G401.6 (cell line): Measurements from ENCODE around the gene MTERF4.

Experiments
- FAIRE-seq: peaks from 2 replicates; lab custom pipeline; 2012; peaks lifted over from hg19 to GRCh38; lab: Jason Lieb, UNC

The MTERF4 gene, protein sequence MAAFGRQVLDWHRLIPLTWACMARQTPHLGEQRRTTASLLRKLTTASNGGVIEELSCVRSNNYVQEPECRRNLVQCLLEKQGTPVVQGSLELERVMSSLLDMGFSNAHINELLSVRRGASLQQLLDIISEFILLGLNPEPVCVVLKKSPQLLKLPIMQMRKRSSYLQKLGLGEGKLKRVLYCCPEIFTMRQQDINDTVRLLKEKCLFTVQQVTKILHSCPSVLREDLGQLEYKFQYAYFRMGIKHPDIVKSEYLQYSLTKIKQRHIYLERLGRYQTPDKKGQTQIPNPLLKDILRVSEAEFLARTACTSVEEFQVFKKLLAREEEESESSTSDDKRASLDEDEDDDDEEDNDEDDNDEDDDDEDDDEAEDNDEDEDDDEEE

DNA sequence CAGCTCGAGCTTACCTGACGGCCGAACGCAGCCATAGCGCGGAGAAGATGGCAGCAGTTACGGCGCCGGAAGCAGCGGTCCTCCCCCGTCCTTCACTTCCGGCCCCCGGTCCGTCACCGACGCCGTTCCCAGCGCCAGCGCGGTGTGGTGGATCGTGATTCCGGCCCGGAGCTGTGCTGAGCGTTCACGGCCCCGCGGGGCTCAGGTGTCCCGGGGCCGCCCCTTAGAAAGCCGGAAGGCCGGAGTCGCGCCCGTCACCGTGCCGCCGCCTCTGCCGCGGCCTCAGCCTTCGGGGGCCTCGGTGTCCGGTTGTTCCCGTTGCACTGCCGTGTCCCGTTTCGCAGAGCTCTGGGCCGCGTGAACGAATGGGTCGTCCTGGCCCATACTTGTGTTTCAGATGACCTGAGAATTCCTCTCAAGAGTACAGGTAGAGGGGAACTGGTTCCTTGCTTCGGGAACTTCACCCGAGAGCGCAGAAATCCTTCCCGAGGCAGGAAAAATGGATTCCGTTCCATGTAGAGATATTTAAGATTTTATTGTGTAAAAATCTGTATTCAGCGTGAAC is at the start of gene MTERF4:
Gene MTERF4, minus strand, starts transcription at position 49 of the 565 bp plus-strand sequence. Its CDS starts 14 bp downstream, at position 35.
- FAIRE-seq = no peak

GRCh38 chr2:241150660-241151530 is 48.8 kb upstream of the MTERF4 start:
- FAIRE-seq = no peak

DNA sequence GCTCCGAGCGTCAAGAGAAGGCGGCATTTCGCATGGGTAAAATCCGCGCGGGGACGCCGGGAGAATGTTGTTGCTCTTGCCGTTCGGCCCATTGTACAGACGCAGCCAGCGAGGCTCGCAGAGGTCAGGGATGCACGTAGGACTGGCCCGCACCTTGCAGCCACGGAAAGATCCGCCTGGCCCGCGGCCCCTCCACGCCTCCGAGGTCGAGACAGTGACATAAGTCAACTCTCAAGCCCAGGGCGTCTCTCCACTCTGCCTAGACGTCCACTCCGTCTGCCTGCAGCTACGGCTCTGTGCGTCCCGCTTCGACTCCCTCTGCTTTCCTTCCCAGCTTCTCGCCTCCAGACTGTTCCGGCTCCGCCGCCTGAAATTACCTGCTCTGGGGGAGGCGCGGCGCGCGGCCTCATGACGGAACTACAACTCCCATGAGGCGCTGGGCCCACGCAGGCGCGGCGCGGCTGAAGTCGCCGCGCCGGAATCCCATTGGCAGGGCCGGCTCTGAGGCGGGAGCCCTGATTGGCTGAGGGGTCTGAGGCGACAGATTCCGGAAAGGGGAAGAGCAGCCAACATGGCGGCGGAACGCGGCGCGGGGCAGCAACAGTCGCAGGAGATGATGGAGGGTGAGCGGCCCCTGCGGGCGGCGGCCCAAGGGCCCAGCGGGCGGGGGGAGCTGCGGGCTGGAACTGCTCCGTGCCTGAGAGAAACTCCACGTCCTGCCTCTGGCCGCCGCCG is 48.0 kb upstream of the MTERF4 start, which contains the start of gene PPP1R7:
Gene PPP1R7, plus strand, starts transcription at position 543 of the 735 bp plus-strand sequence. Its CDS starts 29 bp downstream, at position 572.
- FAIRE-seq = peak; percentile 97

DNA sequence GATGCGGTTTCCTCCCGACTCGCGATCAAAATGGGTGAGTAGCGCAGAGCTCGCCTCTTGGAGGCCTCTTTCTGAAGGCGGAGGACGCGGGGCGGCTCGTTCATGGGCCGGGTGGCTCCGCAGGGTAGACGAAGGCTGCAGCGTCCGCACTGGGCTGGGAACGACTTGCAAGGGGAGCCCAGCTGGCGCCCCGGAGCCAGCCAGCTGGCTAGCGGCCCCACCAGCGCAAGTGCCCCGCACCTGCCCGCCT is 47.5 kb upstream of the MTERF4 start:
- FAIRE-seq = no peak

- FAIRE-seq = peak; percentile 96
Observed at GRCh38 chr2:241148891-241149674, 47.0 kb upstream of the MTERF4 start, which contains the start of gene PASK. PASK (minus strand) TSS chr2:241149472; CDS start chr2:241143032, 6,440 bp downstream.

DNA sequence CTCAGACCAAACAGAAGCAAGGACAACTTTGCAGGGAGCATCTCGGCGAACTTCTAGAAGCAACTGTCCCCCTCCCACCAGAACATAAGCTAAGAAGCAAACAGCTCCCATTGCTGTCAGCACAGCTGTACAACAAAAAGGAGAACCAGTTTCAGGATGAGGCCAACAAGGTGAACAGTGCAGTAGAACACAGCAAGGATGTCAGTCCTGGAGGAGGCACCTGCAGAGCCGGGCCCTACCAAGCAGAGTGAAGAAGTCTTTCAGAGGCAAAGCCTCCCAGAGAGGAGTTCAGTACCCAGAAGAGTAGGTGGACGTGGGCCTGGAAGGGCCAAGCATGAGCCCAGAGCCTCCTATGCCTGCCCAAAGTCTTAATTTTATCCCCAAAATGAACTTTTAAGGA is 46.2 kb upstream of the MTERF4 start:
- no peak for FAIRE-seq

DNA sequence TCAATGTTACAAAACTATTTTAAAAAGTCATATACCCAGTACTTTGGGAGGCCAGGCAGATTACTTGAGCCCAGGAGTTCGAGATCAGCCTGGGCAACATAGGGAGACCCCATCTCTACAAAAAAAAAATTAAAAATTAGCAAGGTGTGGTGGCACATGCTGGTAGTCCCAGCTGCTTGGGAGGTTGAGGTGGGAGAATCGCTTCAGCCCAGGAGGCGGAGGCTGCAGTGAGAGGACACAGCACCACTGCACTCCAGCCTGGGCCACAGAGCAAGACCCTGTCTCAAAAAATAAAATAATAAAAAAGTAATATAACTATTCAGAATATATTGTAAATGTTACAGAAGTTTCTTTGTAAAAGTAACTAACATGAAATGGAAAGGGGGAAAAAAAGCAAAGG is 45.2 kb upstream of the MTERF4 start:
- FAIRE-seq = no peak

DNA sequence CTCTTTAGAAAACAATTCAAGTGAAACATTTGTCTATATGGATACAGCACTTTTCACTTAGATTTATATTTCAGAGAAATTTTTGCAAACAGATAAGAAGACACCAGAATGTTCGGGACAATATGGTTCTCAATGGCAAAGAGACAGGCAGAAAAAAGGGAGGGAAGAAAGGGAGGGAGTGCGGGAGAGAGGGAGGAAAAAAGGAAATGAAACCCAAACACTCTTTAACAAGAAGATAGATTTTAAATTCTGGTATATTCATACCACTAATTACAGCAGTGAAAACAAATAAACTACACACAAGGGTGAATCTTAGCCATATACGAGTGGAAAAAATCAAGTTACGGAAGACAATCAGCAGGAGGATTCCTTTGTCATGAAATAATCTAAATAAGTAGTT is 44.2 kb upstream of the MTERF4 start:
- FAIRE-seq = no peak

DNA sequence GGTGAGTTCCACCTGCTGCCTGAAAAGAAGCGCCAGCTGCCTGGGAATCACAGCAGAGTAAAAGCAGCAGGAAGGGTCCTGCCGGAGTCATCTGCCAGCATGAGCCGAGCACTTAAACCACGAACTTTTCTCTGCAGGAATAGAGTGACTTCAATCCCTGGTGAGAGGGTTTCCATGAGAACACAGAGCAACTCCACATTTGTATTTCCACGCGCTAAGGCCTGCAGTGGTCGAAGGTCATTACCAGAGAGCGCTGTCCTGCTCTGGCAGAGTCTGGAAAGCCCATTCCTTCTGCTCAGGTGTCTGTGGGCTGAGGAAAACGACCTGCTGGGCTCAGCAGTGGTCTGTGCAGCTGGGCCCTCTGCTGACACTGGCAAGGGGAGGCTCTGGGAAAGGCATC is 40.5 kb upstream of the MTERF4 start:
- no peak for FAIRE-seq

- FAIRE-seq = no peak
Observed at GRCh38 chr2:241142063-241142462, 40.0 kb upstream of the MTERF4 start.

DNA sequence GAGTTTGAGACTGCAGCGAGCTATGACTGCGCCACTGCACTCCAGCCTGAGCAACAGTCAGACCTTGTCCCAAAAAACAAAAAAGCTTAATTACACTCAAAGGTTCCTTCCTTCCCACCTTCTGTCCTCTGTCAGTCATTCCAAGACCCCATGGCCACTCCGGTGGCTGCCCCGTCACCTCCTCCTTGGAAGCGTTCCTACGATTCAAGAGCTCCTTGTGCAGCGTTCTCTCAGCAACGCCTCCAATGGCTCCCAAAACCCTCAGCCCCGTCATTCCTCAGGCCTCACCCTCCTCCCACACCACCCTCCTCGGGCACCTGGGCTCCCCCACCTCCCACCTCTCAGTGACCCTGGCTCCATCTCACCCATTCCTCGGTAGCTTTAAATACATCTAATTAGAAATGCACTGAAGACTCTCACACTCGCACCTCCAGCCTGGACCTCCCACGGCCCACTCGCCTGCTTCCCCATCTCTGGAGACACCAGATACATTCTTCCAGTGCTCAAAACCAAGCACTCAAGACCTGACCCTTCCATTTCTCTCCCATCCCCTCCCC is 39.2 kb upstream of the MTERF4 start:
- FAIRE-seq = no peak

DNA sequence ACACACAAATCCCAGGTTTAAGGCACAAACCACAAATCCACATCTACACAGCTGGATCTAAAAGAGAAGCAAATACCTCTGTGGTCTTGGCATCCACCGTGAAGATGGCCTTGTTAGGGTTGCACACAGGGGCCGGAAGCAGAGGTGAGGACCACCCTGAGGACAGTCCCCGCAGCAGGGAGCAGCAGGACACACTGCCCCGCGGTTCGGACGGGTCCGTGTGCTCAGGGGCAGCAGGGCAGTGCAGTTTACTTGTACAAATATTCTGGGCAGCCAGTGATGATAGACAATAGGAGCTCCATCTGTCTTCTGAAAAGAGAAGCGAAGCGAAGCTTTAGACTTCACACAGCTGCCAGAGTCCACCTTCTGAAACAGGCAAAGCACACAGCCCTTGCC is 38.4 kb upstream of the MTERF4 start:
- FAIRE-seq = no peak

DNA sequence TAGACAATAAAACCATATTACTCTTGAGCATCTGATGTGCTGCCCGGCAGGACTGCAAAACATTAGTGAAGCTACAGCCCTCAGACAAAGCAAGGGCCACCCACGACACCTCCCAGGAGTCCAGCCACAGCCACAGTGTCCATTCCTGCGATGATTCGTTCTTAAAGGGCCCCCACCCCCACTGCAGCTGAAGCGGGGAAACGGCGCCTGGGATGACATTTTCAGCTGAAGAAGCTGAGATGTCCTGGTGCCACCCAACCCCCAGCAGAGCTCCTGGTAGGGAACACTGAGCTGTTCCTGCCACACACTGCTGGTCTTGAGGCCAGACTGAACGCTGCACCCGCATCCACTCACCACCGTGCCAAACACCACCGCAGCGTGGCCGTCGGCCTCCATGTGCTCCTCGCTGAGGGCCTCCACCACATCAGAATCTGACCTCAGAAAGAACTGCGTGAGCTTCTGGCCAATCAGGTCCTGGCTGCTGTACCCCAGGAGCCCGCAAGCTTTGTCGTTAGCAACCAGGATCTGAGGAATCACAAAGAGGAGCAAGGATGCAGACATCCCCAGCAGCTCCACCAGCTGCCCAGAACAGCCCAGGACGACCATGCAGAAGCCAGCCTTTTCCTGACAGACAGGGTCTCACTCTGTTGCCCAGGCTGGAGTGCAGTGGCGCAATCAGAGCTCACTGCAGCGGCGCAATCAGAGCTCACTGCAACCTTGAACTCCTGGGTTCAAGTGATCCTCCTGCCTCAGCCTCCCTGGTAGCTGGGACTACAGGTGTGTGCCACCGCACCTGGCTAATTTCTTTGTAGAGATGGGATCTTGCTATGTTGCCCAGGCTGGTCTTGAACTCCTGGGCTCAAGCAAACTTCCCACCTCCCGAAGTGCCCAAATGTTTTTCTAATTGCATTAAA is 37.7 kb upstream of the MTERF4 start:
- no peak for FAIRE-seq

- FAIRE-seq = no peak
Observed at GRCh38 chr2:241138471-241138870, 36.4 kb upstream of the MTERF4 start.

- FAIRE-seq = no peak
Observed at GRCh38 chr2:241137276-241138190, 35.4 kb upstream of the MTERF4 start.

GRCh38 chr2:241136661-241137260 is 34.7 kb upstream of the MTERF4 start:
- no peak for FAIRE-seq

- FAIRE-seq = no peak
Observed at GRCh38 chr2:241136191-241136590, 34.1 kb upstream of the MTERF4 start.

- no peak for FAIRE-seq
Observed at GRCh38 chr2:241135737-241136136, 33.6 kb upstream of the MTERF4 start.

DNA sequence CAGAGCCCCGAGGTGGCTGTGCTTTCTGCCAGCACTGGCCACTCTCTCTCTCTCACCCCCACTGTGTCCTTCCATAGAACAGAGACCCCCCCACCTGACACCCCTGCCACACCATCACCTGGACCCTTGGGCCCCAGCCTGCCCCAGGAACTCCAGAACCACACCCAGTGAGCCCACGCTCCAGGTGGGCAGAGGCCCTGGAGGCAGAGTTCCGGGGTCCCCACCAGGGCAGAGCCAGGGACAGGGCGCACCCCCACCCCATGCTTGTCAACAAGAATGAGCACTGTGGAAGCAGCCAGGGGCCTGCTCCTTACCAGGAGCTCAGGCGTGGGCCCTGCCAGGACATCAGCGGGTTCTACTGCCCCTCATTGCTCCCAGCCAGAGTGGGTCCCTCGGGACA is 32.6 kb upstream of the MTERF4 start:
- FAIRE-seq = no peak
